ENCODE data around the gene LGR6. TPM values are rescaled to one million over a fixed set of nuclear protein-coding genes. Genes with fewer than 3 reads are reported as not detected.
A peak's percentile ranks its signal among the peaks of the same experiment; 100 is the strongest.

The LGR6 gene
- total and polyA plus RNA-seq, 12 donors = 0.06 to 1.0 (median 0.18) TPM; not detected in 3

- H3K4me1 ChIP-seq (replicated peaks in 1 of 2) = peaks cover 10 to 32% of the 10 kb centered on the region in 2 donors
- H3K27me3 ChIP-seq = no peaks in the 10 kb centered on the region
- no peaks in the 10 kb centered on the region for H3K9me3 ChIP-seq (replicated peaks in 1 of 3)
- peak in 1 of 7 donors; percentile 36 for DNase-seq
- WGBS, 4 donors = 89 to 94% (median 92%) methylated on average over 5 of the region's 5 CpGs
- H3K4me3 ChIP-seq = no peak overlapping the region
- peak overlapping the region in 1 of 5 donors; percentile 57 for H3K27ac ChIP-seq
- no peaks in the 10 kb centered on the region for H3K36me3 ChIP-seq (replicated peaks in 1 of 2)
- intact Hi-C loops (cut with DNase I) = no loop called here
- no peak for TF ChIP-seq CTCF (IDR thresholded peaks at IDR 0.05)
- TF ChIP-seq POLR2A (IDR thresholded peaks at IDR 0.05) = no peak
These were observed 88.4 kb downstream of the LGR6 start for GRCh38 chr1:202282025-202282371.

GRCh38 chr1:202282596-202283283 lies 89.1 kb downstream of the LGR6 start:
- TF ChIP-seq POLR2A (IDR thresholded peaks at IDR 0.05) = no peak
- TF ChIP-seq CTCF (IDR thresholded peaks at IDR 0.05) = no peak
- WGBS, 4 donors = 81 to 90% (median 88%) methylated on average over 7 of the region's 7 CpGs
- no peak overlapping the region for H3K4me3 ChIP-seq
- no peaks in the 10 kb centered on the region for H3K27me3 ChIP-seq
- no peaks in the 10 kb centered on the region for H3K9me3 ChIP-seq (replicated peaks in 1 of 3)
- no peaks in the 10 kb centered on the region for H3K36me3 ChIP-seq (replicated peaks in 1 of 2)
- intact Hi-C loops (cut with DNase I) = no loop called here
- DNase-seq = no peak
- H3K27ac ChIP-seq = peak overlapping the region in 1 of 5 donors; percentile 8
- peaks cover 12 to 35% of the 10 kb centered on the region in 2 donors for H3K4me1 ChIP-seq (replicated peaks in 1 of 2)

DNA sequence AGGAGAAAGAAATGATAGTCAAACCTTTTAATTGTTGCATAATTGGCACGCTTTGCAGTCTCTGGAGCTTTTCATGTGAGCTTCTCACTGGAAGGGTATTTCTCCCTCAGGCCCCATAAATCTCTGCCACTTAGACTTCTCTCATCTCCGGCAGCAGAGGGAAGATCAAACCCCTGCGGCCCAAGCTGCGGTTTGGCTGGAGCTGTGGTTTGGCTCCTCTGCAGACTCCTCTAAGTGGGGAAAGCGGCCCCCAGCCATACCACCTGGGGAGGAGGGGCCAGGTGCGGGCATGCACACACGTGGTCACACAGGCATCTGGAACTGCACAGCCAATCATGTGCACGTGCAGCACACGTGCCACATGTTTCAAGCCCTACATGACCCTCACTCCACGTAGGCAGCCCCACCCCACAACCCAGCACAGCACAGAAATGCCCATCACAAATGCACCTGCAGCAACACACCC lies 89.8 kb downstream of the LGR6 start:
- Histone ChIP-seq H3K27ac (peak overlapping the region in 1 of 5 donors; percentile 46), H3K27me3 (no peaks in the 10 kb centered on the region), H3K4me3 (no peak overlapping the region), H3K36me3 (replicated peaks in 1 of 2) (no peaks in the 10 kb centered on the region), H3K4me1 (replicated peaks in 1 of 2) (peaks cover 12 to 35% of the 10 kb centered on the region in 2 donors), H3K9me3 (replicated peaks in 1 of 3) (no peaks in the 10 kb centered on the region)
- peak in 2 of 7 donors; percentile 19 to 25 for DNase-seq
- 4 to 25% (median 16%) methylated on average over 5 to 10 of the region's 10 CpGs for WGBS, 4 donors
- intact Hi-C loops (cut with DNase I) = no loop called here
- TF ChIP-seq POLR2A (IDR thresholded peaks at IDR 0.05) (no peak), CTCF (IDR thresholded peaks at IDR 0.05) (no peak)

- Histone ChIP-seq H3K36me3 (replicated peaks in 1 of 2) (no peaks in the 10 kb centered on the region), H3K27me3 (no peaks in the 10 kb centered on the region), H3K9me3 (replicated peaks in 1 of 3) (no peaks in the 10 kb centered on the region), H3K4me3 (no peak overlapping the region), H3K27ac (peak overlapping the region in 1 of 5 donors; percentile 46), H3K4me1 (replicated peaks in 1 of 2) (peaks cover 12 to 35% of the 10 kb centered on the region in 2 donors)
- TF ChIP-seq POLR2A (IDR thresholded peaks at IDR 0.05) = no peak
- TF ChIP-seq CTCF (IDR thresholded peaks at IDR 0.05) = no peak
- 45 to 52% (median 50%) methylated on average over 4 of the region's 4 CpGs for WGBS, 4 donors
- intact Hi-C loops (cut with DNase I) = no loop called here
- peak in 5 of 7 donors; percentile 30 to 69 (median 40) for DNase-seq
These were observed 90.4 kb downstream of the LGR6 start for GRCh38 chr1:202283991-202284390.
